Transverse colon (tissue), 4 donors: Measurements from ENCODE around the gene TDRKH. TPM values are rescaled to one million over a fixed set of nuclear protein-coding genes. Genes with fewer than 3 reads are reported as not detected.

Experiments used
- DNase-seq: peaks from one replicate; pipeline ENCODE4 v3.0.0-alpha.2; 2019
- H3K27ac ChIP-seq, 4 donors: fragments of 200-600 bp; sonication (generic); 2 replicates each; pipeline ENCODE4 v1.5.1; 2016 to 2018; ENCODE audit warnings: inconsistent platforms in 4 of 4
- H3K27me3 ChIP-seq: fragments of 200-600 bp; sonication (generic); 2 replicates; pipeline ENCODE4 v1.5.1; 2017; ENCODE audit warnings: inconsistent platforms
- H3K36me3 ChIP-seq, 4 donors: fragments of 200-600 bp; sonication (generic); 2 replicates each; pipeline ENCODE4 v1.5.1; 2017 to 2019; ENCODE audit warnings: inconsistent platforms in 4 of 4
- H3K4me1 ChIP-seq, 4 donors: fragments of 200-600 bp; sonication (generic); 2 replicates each; pipeline ENCODE4 v1.5.1; 2017 to 2020; ENCODE audit warnings: inconsistent platforms in 4 of 4
- H3K4me3 ChIP-seq, 4 donors: fragments of 200-600 bp; sonication (generic); 1 replicate in 1 of 4; 2 replicates in 3 of 4; pipeline versions ENCODE4 v1.5.1 to v1.6.1; 2017 to 2019; ENCODE audit warnings: inconsistent platforms in 4 of 4
- H3K9me3 ChIP-seq, 2 donors: fragments of 200-600 bp; sonication (generic); 2 replicates each; pipeline ENCODE4 v1.5.1; 2017 to 2019; ENCODE audit warnings: inconsistent platforms in 2 of 2
- CTCF ChIP-seq, 5 experiments: fragments of 200-600 bp in 3 of 5; fragments of 450-650 bp in 2 of 5; sonication (generic) in 3 of 5; IDR thresholded peaks; 1 replicate in 2 of 5; 2 replicates in 3 of 5; pipeline ENCODE4 v1.5.1; 2016 to 2017; ENCODE audit warnings: antibody characterized with exemption in 5 of 5, inconsistent platforms in 3 of 5, mild to moderate bottlenecking in 2 of 5, moderate library complexity in 1 of 5
- EP300 ChIP-seq: sonication (generic); formaldehyde crosslinking; IDR thresholded peaks from one replicate; pipeline ENCODE4 v1.6.1; 2017; ENCODE audit warnings: antibody characterized with exemption, low read depth
- POLR2A ChIP-seq: fragments of 450-650 bp; IDR thresholded peaks from one replicate; pipeline ENCODE4 v1.6.1; 2016; ENCODE audit warnings: antibody characterized with exemption, mild to moderate bottlenecking, moderate library complexity
- POLR2AphosphoS5 ChIP-seq, 3 donors: sonication (generic); formaldehyde crosslinking; IDR thresholded peaks; one replicate each; pipeline ENCODE4 v1.6.1; 2016; ENCODE audit warnings: antibody characterized with exemption in 3 of 3
- WGBS, 2 donors: methylation state at CpG; one replicate each; pipeline ENCODE4 v1.1.5; 2018; ENCODE audit warnings: low coverage in 1 of 2; 5-methylcytosine and 5-hydroxymethylcytosine counted together
- in situ Hi-C, 4 donors: fragments of 200-750 bp; cut with MboI; loops; one replicate each; pipeline versions ENCODE4 v1.15.0 to v1.15.1; 2017; ENCODE audit warnings: low sequenced_read_pairs in 3 of 4, low pct_ligation_motif_present in 1 of 4, low pct_unique_long_range_greater_than_20kb in 1 of 4
- intact Hi-C: fragments of 100-400 bp; cut with DNase I; formaldehyde crosslinking; loops from one replicate; pipeline ENCODE4 v1.15.1; 2023; ENCODE audit warnings: low total_unique reads
- total RNA-seq, 4 donors: library from RNA; depleted of rRNA; stranded (reverse); fragments of >200 nt; gene quantifications; one replicate each; pipeline ENCODE4 v1.1.0, GENCODE V29; 2016

Gene TDRKH
- total RNA-seq, 4 donors from 2014 or later: 0.80 to 5.4 (median 4.0) TPM

GRCh38 chr1:151779852-151780251 is 10.4 kb downstream of the TDRKH start:
- in situ Hi-C loops: no loop called here
- DNase-seq: no peak

GRCh38 chr1:151777317-151777716 is 13.0 kb downstream of the TDRKH start:
- Histone ChIP-seq H3K4me1 (no peaks in the 10 kb centered on the region), H3K4me3 (no peak overlapping the region), H3K9me3 (no peaks in the 10 kb centered on the region), H3K36me3 (peaks cover 0 to 20% (median 1%) of the 10 kb centered on the region in 4 donors), H3K27me3 (no peaks in the 10 kb centered on the region), H3K27ac (no peak overlapping the region)
- in situ Hi-C loops: no loop called here
- WGBS, 2 donors: 97 to 100% methylated on average over 4 of the region's 4 CpGs
- TF ChIP-seq POLR2A (no peak), EP300 (no peak), CTCF (IDR thresholded peaks at IDR 0.05) (no peak), POLR2AphosphoS5 (IDR thresholded peaks at IDR 0.05) (no peak)
- intact Hi-C loops: no loop called here
- DNase-seq: no peak

More at GRCh38 chr1:151779852-151780251, 10.4 kb downstream of the TDRKH start:
- Histone ChIP-seq H3K9me3 (no peaks in the 10 kb centered on the region), H3K4me3 (no peak overlapping the region), H3K4me1 (no peaks in the 10 kb centered on the region), H3K27me3 (no peaks in the 10 kb centered on the region), H3K36me3 (peaks cover 0 to 10% (median 0%) of the 10 kb centered on the region in 4 donors), H3K27ac (no peak overlapping the region)
- intact Hi-C loops: no loop called here
- TF ChIP-seq CTCF (IDR thresholded peaks at IDR 0.05): no peak
- no peak for TF ChIP-seq EP300
- TF ChIP-seq POLR2AphosphoS5 (IDR thresholded peaks at IDR 0.05): no peak
- no peak for TF ChIP-seq POLR2A
- WGBS, 2 donors: 82 to 94% methylated on average over 4 of the region's 4 CpGs

GRCh38 chr1:151776665-151777062 is 13.6 kb downstream of the TDRKH start:
- intact Hi-C loops: no loop called here
- Histone ChIP-seq H3K27me3 (no peaks in the 10 kb centered on the region), H3K36me3 (peaks cover 0 to 20% (median 1%) of the 10 kb centered on the region in 4 donors), H3K27ac (no peak overlapping the region), H3K9me3 (no peaks in the 10 kb centered on the region), H3K4me3 (no peak overlapping the region), H3K4me1 (no peaks in the 10 kb centered on the region)
- DNase-seq: no peak
- TF ChIP-seq POLR2A: no peak
- TF ChIP-seq CTCF (IDR thresholded peaks at IDR 0.05): no peak
- TF ChIP-seq EP300: no peak
- no peak for TF ChIP-seq POLR2AphosphoS5 (IDR thresholded peaks at IDR 0.05)
- WGBS, 2 donors: 64 to 94% methylated on average over 2 to 3 of the region's 3 CpGs
- in situ Hi-C loops: no loop called here

- no peak for DNase-seq
- in situ Hi-C loops (no loop called here), intact Hi-C loops (no loop called here)
- Histone ChIP-seq H3K4me1 (no peaks in the 10 kb centered on the region), H3K27ac (no peak overlapping the region), H3K27me3 (no peaks in the 10 kb centered on the region), H3K9me3 (no peaks in the 10 kb centered on the region), H3K4me3 (no peak overlapping the region), H3K36me3 (peaks cover 0 to 20% (median 1%) of the 10 kb centered on the region in 4 donors)
- WGBS, 2 donors: 95 to 96% methylated on average over 3 to 7 of the region's 7 CpGs
- TF ChIP-seq CTCF (IDR thresholded peaks at IDR 0.05) (no peak), POLR2A (no peak), POLR2AphosphoS5 (IDR thresholded peaks at IDR 0.05) (no peak), EP300 (no peak)
Observed at GRCh38 chr1:151775894-151776664, 14.2 kb downstream of the TDRKH start.
